Measurements from ENCODE around the gene ARID3C. TPM values are rescaled to one million over a fixed set of nuclear protein-coding genes. Genes with fewer than 3 reads are reported as not detected.

The ARID3C gene
- total and polyA plus RNA-seq, 2 of the 8 experiments (the other 6 are each of a cell fraction or from before 2014, with no cell fraction given): 0.08 TPM; not detected in 1

DNA sequence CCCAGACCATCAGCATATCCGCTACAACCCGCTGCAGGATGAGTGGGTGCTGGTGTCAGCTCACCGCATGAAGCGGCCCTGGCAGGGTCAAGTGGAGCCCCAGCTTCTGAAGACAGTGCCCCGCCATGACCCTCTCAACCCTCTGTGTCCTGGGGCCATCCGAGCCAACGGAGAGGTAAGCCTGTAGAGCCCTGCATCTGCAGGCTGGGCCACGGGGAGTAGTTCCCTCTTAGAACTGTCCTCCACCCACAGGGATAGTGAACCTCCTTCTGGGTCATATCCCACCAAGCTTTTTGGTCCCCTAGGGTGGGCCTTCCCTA lies 18.2 kb upstream of the ARID3C start:
- peaks cover 3 to 22% (median 11%) of the 10 kb centered on the region in 4 experiments for H3K4me1 ChIP-seq (replicated peaks in 1 of 4; ENCODE audit: control insufficient read depth in 3 of 4, insufficient read depth in 4 of 4, low read length in 3 of 4)
- TF ChIP-seq KDM4A (IDR thresholded peaks at IDR 0.05; ENCODE audit: low read depth, low read length, severe bottlenecking): peak; percentile 37
- no peak for TF ChIP-seq CEBPB (IDR thresholded peaks at IDR 0.05; ENCODE audit: low read depth, low read length)
- no peak for TF ChIP-seq EZH2 (IDR thresholded peaks at IDR 0.05; ENCODE audit: low read depth, low read length, severe bottlenecking)
- H4K20me1 ChIP-seq (replicated peaks in 1 of 2; ENCODE audit: control insufficient read depth in 1 of 2, insufficient read depth in 2 of 2, low read length in 2 of 2): peaks cover 2 to 8% of the 10 kb centered on the region in 2 experiments
- peaks cover 0 to 12% of the 10 kb centered on the region in 2 experiments; a peak in 1 of 4 replicates for H3K79me2 ChIP-seq (ENCODE audit: control insufficient read depth in 1 of 2, insufficient read depth in 2 of 2, low read length in 2 of 2)
- WGBS, 2 experiments (ENCODE audit: extremely low coverage in 1 of 2, insufficient coverage in 1 of 2, insufficient read length in 1 of 2, insufficient replicate concordance in 2 of 2, low coverage in 1 of 2, low lambda C conversion rate in 2 of 2, missing lambda C conversion rate in 1 of 2): 9% methylated on average over 8 of the region's 8 CpGs; no CpG with 5 or more reads in 1 of the 2 experiments
- H4K91ac ChIP-seq (replicated peaks; ENCODE audit: insufficient read length, low read length): no peak overlapping the region
- no peak overlapping the region for H4K5ac ChIP-seq (ENCODE audit: insufficient read length, low read depth, low read length)
- no peak overlapping the region for H2BK20ac ChIP-seq (ENCODE audit: low read length)
- ChIA-PET POLR2A (ENCODE audit: partially characterized antibody) (interaction anchor here (0.6 to 12.8 kb wide), 6 partner anchors 10 to 1616 kb away, joined by 3 to 127 read pairs (median 8); partner anchors contain the start of genes ARID3C, CCL27, FANCG and SIGMAR1), CTCF (ENCODE audit: partially characterized antibody) (interaction anchor here (0.8 to 17.4 kb wide), 14 partner anchors 11 to 144 kb away, joined by 3 to 277 read pairs (median 5); partner anchors contain the start of genes CCL27, DCTN3, IL11RA and RPP25L)
- peak overlapping the region; percentile 88 for H4K8ac ChIP-seq (ENCODE audit: extremely low read depth, insufficient read depth, low read length)
- H2BK12ac ChIP-seq (ENCODE audit: low read depth, low read length): peak overlapping the region; percentile 50; the same call in 1 of the 2 replicates
- H3K9me3 ChIP-seq (ENCODE audit: insufficient read depth in 2 of 2, low read depth in 1 of 2, low read length in 1 of 2): no peaks in the 10 kb centered on the region
- no peak overlapping the region for H2BK120ac ChIP-seq (replicated peaks; ENCODE audit: low read depth, low read length)
- H3K56ac ChIP-seq (replicated peaks; ENCODE audit: insufficient read length, low read depth, low read length): peak overlapping the region; percentile 94
- FAIRE-seq (no peak), DNase-seq (ENCODE audit: low read depth in 1 of 2, low spot score in 2 of 2) (no peak)
- peaks cover 11% of the 10 kb centered on the region; the same call in 1 of the 2 replicates for H3K23me2 ChIP-seq (ENCODE audit: low read depth, low read length)
- H2AFZ ChIP-seq (ENCODE audit: low read length): no peak overlapping the region
- H3K79me1 ChIP-seq (ENCODE audit: low read depth, low read length): peaks cover 6% of the 10 kb centered on the region; the same call in 1 of the 2 replicates
- H2BK15ac ChIP-seq (ENCODE audit: low read length): no peak overlapping the region
- no peak overlapping the region for H3K18ac ChIP-seq (ENCODE audit: extremely low read depth, low read length)
- peak overlapping the region; percentile 97 for H2BK5ac ChIP-seq (ENCODE audit: low read depth, low read length)
- H3K4ac ChIP-seq (replicated peaks; ENCODE audit: insufficient read length, low read depth, low read length): no peak overlapping the region
- peak overlapping the region in 3 of 4 experiments; percentile 58 to 70 (median 62); a peak in 6 of 7 replicates for H3K9ac ChIP-seq (replicated peaks in 1 of 4; ENCODE audit: extremely low read depth in 1 of 4, low read depth in 3 of 4, low read length in 3 of 4)
- no peak overlapping the region for H3K14ac ChIP-seq (ENCODE audit: insufficient read length)
- no peak overlapping the region for H3K23ac ChIP-seq (ENCODE audit: insufficient read length)
- H3K27ac ChIP-seq (ENCODE audit: low read depth, low read length): peak overlapping the region; percentile 66; the same call in 1 of the 2 replicates
- H2AK5ac ChIP-seq (ENCODE audit: low read depth, low read length): no peak overlapping the region
- peak overlapping the region; percentile 89 to 97 for H3K4me2 ChIP-seq (ENCODE audit: insufficient read depth in 1 of 2, low read depth in 2 of 2, low read length in 2 of 2)
- H3K36me3 ChIP-seq (ENCODE audit: control insufficient read depth in 2 of 4, insufficient read depth in 4 of 4, low read length in 3 of 4): peaks cover 3 to 23% (median 8%) of the 10 kb centered on the region in 4 experiments; a peak in 7 of 8 replicates
- H3K27me3 ChIP-seq (replicated peaks in 1 of 4; ENCODE audit: control insufficient read depth in 3 of 4, extremely low read depth in 1 of 4, insufficient read depth in 3 of 4, low read length in 3 of 4): no peaks in the 10 kb centered on the region; a peak in 1 of 7 replicates
- H3K4me3 ChIP-seq (ENCODE audit: extremely low read depth in 1 of 4, insufficient read depth in 2 of 4, low read depth in 3 of 4, low read length in 4 of 4): peak overlapping the region; percentile 69 to 92 (median 80)
